ENCODE data around the gene ASAP2. TPM values are rescaled to one million over a fixed set of nuclear protein-coding genes. Genes with fewer than 3 reads are reported as not detected.

The ASAP2 gene
- total RNA-seq, 4 donors from 2014 or later, result 33.2 to 62.1 (median 54.5) TPM

DNA sequence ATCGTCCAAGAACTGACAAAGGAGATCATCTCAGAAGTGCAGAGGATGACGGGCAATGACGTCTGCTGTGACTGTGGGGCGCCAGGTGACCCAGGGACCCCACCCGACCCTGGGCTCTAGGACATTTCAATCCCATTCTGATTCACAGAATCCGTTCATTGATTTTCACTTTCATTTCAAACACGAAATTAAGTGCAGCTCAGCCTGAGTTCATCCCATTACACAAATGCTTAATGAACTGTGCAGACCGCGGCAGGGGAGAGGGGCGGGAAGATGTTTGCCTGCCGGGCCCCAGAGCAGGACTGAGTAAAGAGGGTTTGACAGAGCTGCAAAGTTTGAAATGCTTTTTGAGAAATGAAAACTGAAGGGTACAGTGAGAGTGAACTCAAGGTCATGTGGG, 149.6 kb downstream of the ASAP2 start:
- no peak overlapping the region for H3K4me3 ChIP-seq
- 84% methylated on average over 11 of the region's 11 CpGs; no CpG with 5 or more reads in 1 of the 2 donors for WGBS, 2 donors (ENCODE audit: low coverage in 1 of 2)
- TF ChIP-seq, protein P1, sequence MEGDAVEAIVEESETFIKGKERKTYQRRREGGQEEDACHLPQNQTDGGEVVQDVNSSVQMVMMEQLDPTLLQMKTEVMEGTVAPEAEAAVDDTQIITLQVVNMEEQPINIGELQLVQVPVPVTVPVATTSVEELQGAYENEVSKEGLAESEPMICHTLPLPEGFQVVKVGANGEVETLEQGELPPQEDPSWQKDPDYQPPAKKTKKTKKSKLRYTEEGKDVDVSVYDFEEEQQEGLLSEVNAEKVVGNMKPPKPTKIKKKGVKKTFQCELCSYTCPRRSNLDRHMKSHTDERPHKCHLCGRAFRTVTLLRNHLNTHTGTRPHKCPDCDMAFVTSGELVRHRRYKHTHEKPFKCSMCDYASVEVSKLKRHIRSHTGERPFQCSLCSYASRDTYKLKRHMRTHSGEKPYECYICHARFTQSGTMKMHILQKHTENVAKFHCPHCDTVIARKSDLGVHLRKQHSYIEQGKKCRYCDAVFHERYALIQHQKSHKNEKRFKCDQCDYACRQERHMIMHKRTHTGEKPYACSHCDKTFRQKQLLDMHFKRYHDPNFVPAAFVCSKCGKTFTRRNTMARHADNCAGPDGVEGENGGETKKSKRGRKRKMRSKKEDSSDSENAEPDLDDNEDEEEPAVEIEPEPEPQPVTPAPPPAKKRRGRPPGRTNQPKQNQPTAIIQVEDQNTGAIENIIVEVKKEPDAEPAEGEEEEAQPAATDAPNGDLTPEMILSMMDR (IDR thresholded peaks at IDR 0.05), result no peak
- TF ChIP-seq POLR2AphosphoS5 (IDR thresholded peaks at IDR 0.05) (no peak), EP300 (IDR thresholded peaks at IDR 0.05; ENCODE audit: low read depth) (no peak), POLR2A (IDR thresholded peaks at IDR 0.05) (no peak)
- no peaks in the 10 kb centered on the region for H3K9me3 ChIP-seq
- in situ Hi-C loops (cut with MboI; ENCODE audit: low pct_ligation_motif_present in 1 of 4, low pct_unique_long_range_greater_than_20kb in 1 of 4, low sequenced_read_pairs in 3 of 4) (no loop called here), intact Hi-C loops (cut with DNase I; ENCODE audit: low total_unique reads) (no loop called here)
- DNase-seq, result no peak
- H3K36me3 ChIP-seq, result peaks cover 0 to 49% (median 4%) of the 10 kb centered on the region in 4 donors
- no peak overlapping the region for H3K27ac ChIP-seq
- no peaks in the 10 kb centered on the region for H3K4me1 ChIP-seq
- no peaks in the 10 kb centered on the region for H3K27me3 ChIP-seq

DNA sequence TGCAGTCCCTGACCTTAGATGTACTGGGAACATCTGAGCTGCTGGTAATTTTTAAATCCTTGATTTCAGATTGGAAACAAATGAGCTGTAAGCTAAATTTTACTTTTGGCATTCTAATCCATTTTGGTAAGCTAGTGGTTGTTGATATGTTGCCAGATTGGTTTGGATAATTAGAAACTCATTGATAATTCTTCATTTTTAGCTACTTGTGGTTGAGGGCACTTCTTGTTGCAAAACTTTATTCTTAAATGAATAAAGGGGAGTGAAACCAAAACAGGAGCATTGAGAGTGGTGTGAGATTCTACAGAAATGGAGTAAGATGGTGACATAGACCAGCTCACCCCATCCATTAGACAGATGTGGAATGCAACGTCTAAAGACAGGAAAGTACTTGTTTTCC, 152.2 kb downstream of the ASAP2 start:
- no peaks in the 10 kb centered on the region for H3K27me3 ChIP-seq
- intact Hi-C loops (cut with DNase I; ENCODE audit: low total_unique reads), result no loop called here
- no peaks in the 10 kb centered on the region for H3K4me1 ChIP-seq
- 74% methylated on average over 1 of the region's 1 CpG; no CpG with 5 or more reads in 1 of the 2 donors for WGBS, 2 donors (ENCODE audit: low coverage in 1 of 2)
- H3K4me3 ChIP-seq, result no peak overlapping the region
- TF ChIP-seq EP300 (IDR thresholded peaks at IDR 0.05; ENCODE audit: low read depth) (no peak), POLR2AphosphoS5 (IDR thresholded peaks at IDR 0.05) (no peak), POLR2A (IDR thresholded peaks at IDR 0.05) (no peak)
- TF ChIP-seq, protein P1 (IDR thresholded peaks at IDR 0.05), result no peak
- H3K27ac ChIP-seq, result no peak overlapping the region
- in situ Hi-C loops (cut with MboI; ENCODE audit: low pct_ligation_motif_present in 1 of 4, low pct_unique_long_range_greater_than_20kb in 1 of 4, low sequenced_read_pairs in 3 of 4), result no loop called here
- DNase-seq, result no peak
- H3K36me3 ChIP-seq, result peaks cover 0 to 50% (median 3%) of the 10 kb centered on the region in 4 donors
- no peaks in the 10 kb centered on the region for H3K9me3 ChIP-seq

DNA sequence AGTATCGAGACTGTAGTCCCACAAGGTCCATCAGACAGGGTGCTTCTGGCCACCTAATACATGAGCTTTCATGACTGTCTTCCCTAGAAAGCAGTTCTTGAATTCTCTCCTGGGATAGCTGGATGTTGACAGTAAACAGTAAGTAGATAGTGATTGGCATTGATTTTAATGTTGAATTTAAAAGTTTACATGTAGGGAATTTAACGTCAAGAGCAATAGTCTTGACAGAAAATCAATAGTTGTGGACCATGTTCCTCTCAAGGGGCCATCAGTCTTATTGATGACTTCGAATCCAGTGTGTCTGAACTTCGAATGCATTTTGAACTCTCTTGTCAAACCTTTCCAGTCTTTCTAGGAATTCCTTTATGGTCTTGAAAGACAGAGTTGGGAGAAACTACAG, 152.9 kb downstream of the ASAP2 start:
- no peaks in the 10 kb centered on the region for H3K9me3 ChIP-seq
- 86 to 100% methylated on average over 2 to 4 of the region's 4 CpGs for WGBS, 2 donors (ENCODE audit: low coverage in 1 of 2)
- H3K4me1 ChIP-seq, result no peaks in the 10 kb centered on the region
- DNase-seq, result no peak
- intact Hi-C loops (cut with DNase I; ENCODE audit: low total_unique reads), result no loop called here
- H3K4me3 ChIP-seq, result no peak overlapping the region
- H3K36me3 ChIP-seq, result peaks cover 0 to 51% (median 3%) of the 10 kb centered on the region in 4 donors
- H3K27me3 ChIP-seq, result no peaks in the 10 kb centered on the region
- in situ Hi-C loops (cut with MboI; ENCODE audit: low pct_ligation_motif_present in 1 of 4, low pct_unique_long_range_greater_than_20kb in 1 of 4, low sequenced_read_pairs in 3 of 4), result no loop called here
- H3K27ac ChIP-seq, result no peak overlapping the region
- TF ChIP-seq EP300 (IDR thresholded peaks at IDR 0.05; ENCODE audit: low read depth), result no peak
- TF ChIP-seq, protein P1 (IDR thresholded peaks at IDR 0.05), result no peak
- TF ChIP-seq POLR2AphosphoS5 (IDR thresholded peaks at IDR 0.05), result no peak
- TF ChIP-seq POLR2A (IDR thresholded peaks at IDR 0.05), result no peak

DNA sequence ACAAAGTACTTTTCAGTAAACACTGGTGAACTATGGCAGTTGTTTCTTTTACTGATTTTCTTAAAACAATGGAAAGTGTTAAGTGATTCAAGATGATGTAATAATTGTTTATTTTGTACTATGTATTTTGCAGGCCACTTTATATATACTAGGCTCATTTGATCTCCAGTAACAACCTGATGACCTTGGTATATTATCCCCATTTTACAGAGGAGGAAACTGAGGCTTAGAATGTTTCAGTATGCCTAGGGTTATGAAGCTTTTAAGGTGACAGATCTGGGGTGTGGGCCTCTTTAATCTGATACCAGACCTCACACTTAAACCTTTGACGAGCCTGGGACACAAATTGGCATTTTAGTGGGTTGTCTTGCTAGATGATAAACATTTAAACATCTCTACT, 153.5 kb downstream of the ASAP2 start:
- intact Hi-C loops (cut with DNase I; ENCODE audit: low total_unique reads) (no loop called here), in situ Hi-C loops (cut with MboI; ENCODE audit: low pct_ligation_motif_present in 1 of 4, low pct_unique_long_range_greater_than_20kb in 1 of 4, low sequenced_read_pairs in 3 of 4) (no loop called here)
- Histone ChIP-seq H3K36me3 (peaks cover 0 to 51% (median 4%) of the 10 kb centered on the region in 4 donors), H3K27ac (no peak overlapping the region), H3K4me3 (no peak overlapping the region), H3K4me1 (no peaks in the 10 kb centered on the region), H3K9me3 (no peaks in the 10 kb centered on the region), H3K27me3 (no peaks in the 10 kb centered on the region)
- TF ChIP-seq POLR2A (IDR thresholded peaks at IDR 0.05), result no peak
- TF ChIP-seq EP300 (IDR thresholded peaks at IDR 0.05; ENCODE audit: low read depth), result no peak
- TF ChIP-seq, protein P1 (IDR thresholded peaks at IDR 0.05), result no peak
- TF ChIP-seq POLR2AphosphoS5 (IDR thresholded peaks at IDR 0.05), result no peak
- WGBS, 2 donors (ENCODE audit: low coverage in 1 of 2), result 83% methylated on average over 1 of the region's 1 CpG
- DNase-seq, result no peak

Data from transverse colon (tissue), 4 donors.